ENCODE measurements around the gene ZBTB20.

ZBTB20 gene

GRCh38 chr3:114327665-114328064 is 819.4 kb downstream of the ZBTB20 start:
- Histone ChIP-seq H3K4me3 (ENCODE audit: insufficient read depth, low read length, poor library complexity, severe bottlenecking) (no peak overlapping the region), H3K27me3 (ENCODE audit: low read length) (no peaks in the 10 kb centered on the region), H3K27ac (ENCODE audit: low read depth, low read length) (peak overlapping the region; percentile 26; the same call in 1 of the 2 replicates), H3F3A (ENCODE audit: insufficient read depth) (peaks cover 8% of the 10 kb centered on the region), H3K9me2 (replicated peaks; ENCODE audit: insufficient read depth, low read length) (no peaks in the 10 kb centered on the region), H3K9me3 (ENCODE audit: insufficient read depth, low read length) (peaks cover 10% of the 10 kb centered on the region; the same call in 1 of the 2 replicates), H3K79me2 (ENCODE audit: insufficient read depth, low read length) (no peaks in the 10 kb centered on the region), H3K4me2 (ENCODE audit: low read depth, low read length, poor library complexity, severe bottlenecking) (peak overlapping the region; percentile 33), H2AFZ (ENCODE audit: low read depth, low read length, severe bottlenecking) (no peak overlapping the region), H4K20me1 (ENCODE audit: low read depth, low read length) (no peaks in the 10 kb centered on the region), H3K36me3 (ENCODE audit: low read length) (no peaks in the 10 kb centered on the region), H3K9ac (ENCODE audit: low read length) (no peak overlapping the region)
- TF ChIP-seq CTCF (IDR thresholded peaks at IDR 0.05; ENCODE audit: insufficient read depth, low read length, poor library complexity, severe bottlenecking) (no peak), EZH2phosphoT487 (conservative IDR thresholded peaks at IDR 0.05; ENCODE audit: low read length) (no peak)

GRCh38 chr3:114323546-114324254 is 823.4 kb downstream of the ZBTB20 start:
- Histone ChIP-seq H4K20me1 (ENCODE audit: low read depth, low read length) (no peaks in the 10 kb centered on the region), H3K4me3 (ENCODE audit: insufficient read depth, low read length, poor library complexity, severe bottlenecking) (no peak overlapping the region), H3K36me3 (ENCODE audit: low read length) (no peaks in the 10 kb centered on the region), H3K9me3 (ENCODE audit: insufficient read depth, low read length) (no peaks in the 10 kb centered on the region), H3K4me2 (ENCODE audit: low read depth, low read length, poor library complexity, severe bottlenecking) (no peak overlapping the region), H3K9me2 (replicated peaks; ENCODE audit: insufficient read depth, low read length) (no peaks in the 10 kb centered on the region), H3K9ac (ENCODE audit: low read length) (no peak overlapping the region), H3K27ac (ENCODE audit: low read depth, low read length) (no peak overlapping the region), H3F3A (ENCODE audit: insufficient read depth) (no peaks in the 10 kb centered on the region), H2AFZ (ENCODE audit: low read depth, low read length, severe bottlenecking) (no peak overlapping the region), H3K79me2 (ENCODE audit: insufficient read depth, low read length) (no peaks in the 10 kb centered on the region), H3K27me3 (ENCODE audit: low read length) (no peaks in the 10 kb centered on the region)
- TF ChIP-seq CTCF (IDR thresholded peaks at IDR 0.05; ENCODE audit: insufficient read depth, low read length, poor library complexity, severe bottlenecking), result no peak
- TF ChIP-seq EZH2phosphoT487 (conservative IDR thresholded peaks at IDR 0.05; ENCODE audit: low read length), result no peak

GRCh38 chr3:114320246-114320645 is 826.8 kb downstream of the ZBTB20 start:
- H3K9ac ChIP-seq (ENCODE audit: low read length), result no peak overlapping the region
- H3K9me2 ChIP-seq (replicated peaks; ENCODE audit: insufficient read depth, low read length), result no peaks in the 10 kb centered on the region
- no peak overlapping the region for H3K4me2 ChIP-seq (ENCODE audit: low read depth, low read length, poor library complexity, severe bottlenecking)
- no peak overlapping the region for H3K4me3 ChIP-seq (ENCODE audit: insufficient read depth, low read length, poor library complexity, severe bottlenecking)
- no peak overlapping the region for H3K27ac ChIP-seq (ENCODE audit: low read depth, low read length)
- H3F3A ChIP-seq (ENCODE audit: insufficient read depth), result no peaks in the 10 kb centered on the region
- H3K79me2 ChIP-seq (ENCODE audit: insufficient read depth, low read length), result no peaks in the 10 kb centered on the region
- H4K20me1 ChIP-seq (ENCODE audit: low read depth, low read length), result no peaks in the 10 kb centered on the region
- no peaks in the 10 kb centered on the region for H3K9me3 ChIP-seq (ENCODE audit: insufficient read depth, low read length)
- no peak for TF ChIP-seq EZH2phosphoT487 (conservative IDR thresholded peaks at IDR 0.05; ENCODE audit: low read length)
- no peak for TF ChIP-seq CTCF (IDR thresholded peaks at IDR 0.05; ENCODE audit: insufficient read depth, low read length, poor library complexity, severe bottlenecking)
- no peaks in the 10 kb centered on the region for H3K27me3 ChIP-seq (ENCODE audit: low read length)
- H2AFZ ChIP-seq (ENCODE audit: low read depth, low read length, severe bottlenecking), result no peak overlapping the region
- H3K36me3 ChIP-seq (ENCODE audit: low read length), result no peaks in the 10 kb centered on the region

All from SU-DHL-6 (cell line).